Fibroblast of skin of abdomen (primary cell): Measurements from ENCODE around the gene PPP1R9A.
A peak's percentile ranks its signal among the peaks of the same experiment; 100 is the strongest.

Source experiments
- DNase-seq: peaks from one replicate; pipeline ENCODE4 v3.0.0-alpha.2; 2013

Gene PPP1R9A

GRCh38 chr7:94912085-94912484, 4.7 kb downstream of the PPP1R9A start:
- DNase-seq: no peak

- no peak for DNase-seq
Observed at GRCh38 chr7:94913391-94913790, 6.0 kb downstream of the PPP1R9A start.

- DNase-seq: no peak
Observed at GRCh38 chr7:94921911-94922310, 14.5 kb downstream of the PPP1R9A start.

GRCh38 chr7:94922457-94922856, 15.1 kb downstream of the PPP1R9A start:
- DNase-seq: no peak

- DNase-seq: no peak
Observed at GRCh38 chr7:94923412-94923811, 16.0 kb downstream of the PPP1R9A start.

- no peak for DNase-seq
Observed at GRCh38 chr7:94928168-94928707, 20.8 kb downstream of the PPP1R9A start.

GRCh38 chr7:94933256-94933990, 26.0 kb downstream of the PPP1R9A start:
- no peak for DNase-seq

GRCh38 chr7:94939395-94939794, 32.0 kb downstream of the PPP1R9A start:
- no peak for DNase-seq

DNA sequence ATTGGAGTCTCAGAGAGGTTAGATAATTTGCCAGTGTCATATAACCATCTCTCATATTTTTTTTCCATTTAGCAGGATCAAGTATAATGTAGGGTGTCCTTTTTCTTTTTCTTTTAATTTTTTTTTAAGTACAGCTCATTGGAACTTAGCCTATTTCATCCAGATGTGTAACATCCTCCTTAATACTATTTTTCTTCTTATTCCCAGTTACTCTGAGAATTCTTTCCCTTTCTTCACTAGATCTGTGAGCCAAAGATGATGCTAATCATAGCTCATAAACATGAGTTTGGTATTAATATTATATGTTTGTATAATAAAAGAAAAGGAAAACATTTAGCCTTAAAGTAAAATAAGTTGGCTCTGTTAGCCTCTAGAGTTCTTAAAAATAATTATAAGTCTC, 32.8 kb downstream of the PPP1R9A start:
- no peak for DNase-seq

DNA sequence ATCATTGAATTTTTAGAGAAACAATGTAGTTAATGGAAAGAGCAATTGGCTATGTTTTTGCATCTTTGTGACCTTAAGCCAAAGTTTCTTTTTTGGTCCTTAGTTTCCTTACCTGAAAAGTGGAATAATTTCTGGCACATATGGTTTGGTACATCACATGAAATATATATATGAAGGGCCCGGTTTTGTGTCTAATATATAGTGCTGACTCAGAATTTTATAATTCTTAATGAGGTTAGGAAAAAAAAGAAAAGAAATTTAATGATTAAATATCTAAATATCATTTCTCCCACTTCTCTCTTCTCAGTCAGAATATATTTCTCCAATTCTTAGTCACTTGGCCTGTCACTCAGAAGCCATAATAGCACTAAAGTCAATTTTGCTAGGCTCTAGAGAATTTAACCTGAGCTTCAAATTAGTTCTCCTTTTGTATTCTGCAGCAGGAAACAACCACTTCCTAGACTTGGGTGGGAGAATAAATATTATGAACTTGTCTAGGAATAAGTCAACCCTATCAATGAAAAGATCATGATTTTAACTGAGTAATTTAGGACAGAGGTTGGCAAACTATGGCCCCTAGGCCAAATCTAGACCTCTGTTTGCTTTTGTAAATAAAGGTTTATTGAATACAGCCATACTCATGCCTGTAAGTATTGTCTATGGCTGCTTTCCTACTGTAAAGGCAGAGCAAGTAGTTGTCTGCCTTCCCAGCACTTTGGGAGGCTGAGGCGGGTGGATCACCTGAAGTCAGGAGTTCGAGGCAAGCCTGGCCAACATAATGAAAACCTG, 34.6 kb downstream of the PPP1R9A start:
- no peak for DNase-seq

- no peak for DNase-seq
Observed at GRCh38 chr7:94943134-94943533, 35.7 kb downstream of the PPP1R9A start.

DNA sequence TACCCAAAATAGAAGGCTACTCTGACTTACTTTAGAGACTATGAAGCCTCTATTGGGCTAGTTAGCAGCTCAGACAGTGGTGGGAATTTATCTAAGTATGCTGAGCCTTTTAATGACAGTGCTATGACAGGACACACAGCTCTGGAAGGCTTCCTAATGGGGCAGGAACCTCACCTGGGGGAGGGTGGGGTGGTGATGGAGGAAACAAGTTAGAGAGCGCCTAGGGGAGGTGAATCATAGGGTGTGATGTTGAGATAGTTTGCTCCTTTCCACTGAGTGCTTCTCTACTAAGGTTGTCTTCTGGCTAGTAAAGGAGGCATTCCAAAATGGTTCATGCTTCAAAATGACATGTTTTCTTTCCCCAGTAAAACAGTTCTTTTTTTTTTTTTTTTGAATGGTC, 42.1 kb downstream of the PPP1R9A start:
- DNase-seq: no peak

GRCh38 chr7:94955807-94956206, 48.4 kb downstream of the PPP1R9A start:
- no peak for DNase-seq

DNA sequence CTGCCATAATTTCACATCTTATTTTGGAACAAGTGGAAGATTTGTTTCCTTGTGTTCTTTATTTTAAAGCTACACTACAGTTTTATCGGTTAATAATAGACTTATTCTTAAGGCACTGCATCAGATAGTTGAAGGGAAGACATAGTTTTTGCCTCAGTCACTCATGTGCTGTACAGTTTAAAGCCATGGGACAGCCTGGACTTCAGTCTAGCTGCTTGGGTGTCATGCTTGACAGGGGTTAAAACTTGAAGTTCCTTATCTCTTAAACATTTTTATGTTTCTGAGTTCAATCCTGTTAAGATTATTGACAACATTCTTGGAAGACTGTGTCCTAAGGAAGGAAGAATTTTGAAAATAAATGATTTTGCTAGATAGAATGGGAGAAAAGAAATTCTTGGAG, 49.7 kb downstream of the PPP1R9A start:
- DNase-seq: no peak

GRCh38 chr7:94962661-94963060, 55.3 kb downstream of the PPP1R9A start:
- no peak for DNase-seq

DNA sequence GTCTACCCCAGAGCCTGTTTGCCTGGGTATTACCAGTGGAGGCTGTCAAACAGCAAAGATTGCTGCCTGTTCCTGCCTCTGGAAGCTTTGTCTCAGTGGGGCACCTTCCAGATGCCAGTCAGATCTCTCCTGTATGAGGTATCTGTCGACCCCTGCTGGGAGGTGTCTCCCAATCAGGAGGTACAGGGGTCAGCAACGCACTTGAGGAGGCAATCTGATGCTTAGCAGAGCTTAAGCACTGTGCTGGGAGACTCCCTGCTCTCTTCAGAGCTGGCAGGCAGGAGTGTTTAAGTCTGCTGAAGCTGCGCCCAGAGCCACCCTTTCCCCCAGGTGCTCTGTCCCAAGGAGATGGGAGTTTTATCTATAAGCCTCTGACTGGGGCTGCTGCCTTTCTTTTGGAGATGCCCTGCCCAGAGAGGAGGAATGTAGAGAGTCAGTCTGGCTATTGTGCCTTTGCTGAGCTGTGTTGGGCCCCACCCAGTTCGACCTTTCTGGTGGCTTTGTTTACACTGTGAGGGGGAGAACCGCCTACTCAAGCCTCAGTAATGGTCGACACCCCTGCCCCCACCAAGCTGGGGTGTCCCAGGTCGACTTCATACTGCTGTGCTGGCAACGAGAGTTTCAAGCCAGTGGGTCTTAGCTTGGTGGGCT, 62.2 kb downstream of the PPP1R9A start:
- no peak for DNase-seq

DNA sequence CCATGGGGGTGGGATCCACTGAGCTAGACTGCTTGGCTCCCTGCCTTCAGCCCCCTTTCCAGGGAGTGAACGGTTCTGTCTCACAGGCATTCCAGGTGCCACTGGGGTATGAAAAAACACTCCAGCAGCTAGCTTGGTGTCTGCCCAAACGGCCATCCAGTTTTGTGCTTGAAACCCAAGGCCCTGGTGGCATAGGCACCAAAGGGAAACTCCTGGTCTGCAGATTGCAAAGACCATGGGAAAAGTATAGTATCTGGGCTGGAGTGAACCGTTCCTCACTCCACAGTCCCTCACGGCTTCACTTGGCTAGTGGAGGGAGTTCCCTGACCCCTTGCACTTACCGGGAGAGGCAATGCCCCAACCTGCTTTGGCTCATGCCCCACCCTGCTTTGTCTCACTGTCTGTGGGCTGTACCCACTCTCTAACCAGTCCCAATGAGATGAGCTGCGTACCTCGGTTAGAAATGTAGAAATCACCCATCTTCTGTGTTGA, 62.7 kb downstream of the PPP1R9A start:
- DNase-seq: no peak

DNA sequence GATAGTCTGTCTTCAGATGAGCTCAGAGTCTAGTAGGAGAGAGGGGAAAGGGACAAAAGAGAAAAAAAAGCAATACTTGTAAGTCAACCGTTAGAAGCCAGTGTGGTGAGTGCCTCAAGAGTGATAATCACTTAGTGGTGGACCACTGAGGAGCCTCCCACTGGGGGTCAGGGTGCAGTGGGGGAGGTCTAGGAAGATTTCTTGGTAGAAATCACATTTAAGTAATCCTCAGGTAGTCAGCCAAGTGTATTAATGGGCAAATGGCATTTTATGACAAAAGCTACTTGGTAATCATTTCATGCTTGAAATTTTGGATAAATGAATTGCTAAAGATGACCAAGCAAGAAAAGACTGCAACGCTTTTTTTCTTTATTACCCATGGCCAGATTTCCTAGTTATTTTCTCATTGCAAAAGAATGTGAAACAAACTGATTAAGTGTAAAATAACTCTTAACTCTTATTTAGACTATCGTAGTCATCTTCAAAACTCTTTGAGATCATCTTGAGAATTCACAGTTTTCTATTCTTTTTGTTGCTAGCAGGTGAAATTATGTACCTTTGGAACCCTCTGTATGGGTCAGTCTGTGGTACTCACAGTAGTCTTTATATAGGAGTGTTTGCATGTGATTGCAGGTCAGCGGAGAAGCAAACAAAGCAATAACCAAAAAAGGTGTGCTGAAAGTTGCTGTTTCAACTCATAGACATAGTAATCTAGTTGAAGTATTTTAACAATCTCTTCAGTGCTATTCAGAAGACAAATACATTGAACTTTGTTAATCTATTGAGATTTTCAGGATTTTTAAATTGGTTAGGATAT, 63.9 kb downstream of the PPP1R9A start:
- DNase-seq: peak; percentile 76

DNA sequence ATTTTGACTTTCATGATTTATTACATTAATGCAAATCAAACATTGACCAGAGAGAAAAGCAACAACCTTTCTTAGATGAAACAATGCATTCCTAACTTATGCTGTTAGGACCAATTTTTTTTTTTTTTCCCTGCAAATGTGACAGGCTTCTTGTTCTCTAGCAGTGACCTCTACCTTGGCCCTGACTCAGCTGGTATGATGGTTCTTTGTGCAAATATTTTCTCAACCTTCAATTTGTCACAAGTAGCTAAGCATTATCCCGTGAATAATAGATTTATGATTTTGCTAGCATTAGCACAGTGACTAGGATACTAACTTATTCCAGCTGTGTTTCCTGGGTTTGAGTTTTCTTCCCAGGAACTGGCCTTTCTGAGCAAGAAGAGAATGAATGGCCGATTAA, 64.9 kb downstream of the PPP1R9A start:
- peak; percentile 84 for DNase-seq

DNA sequence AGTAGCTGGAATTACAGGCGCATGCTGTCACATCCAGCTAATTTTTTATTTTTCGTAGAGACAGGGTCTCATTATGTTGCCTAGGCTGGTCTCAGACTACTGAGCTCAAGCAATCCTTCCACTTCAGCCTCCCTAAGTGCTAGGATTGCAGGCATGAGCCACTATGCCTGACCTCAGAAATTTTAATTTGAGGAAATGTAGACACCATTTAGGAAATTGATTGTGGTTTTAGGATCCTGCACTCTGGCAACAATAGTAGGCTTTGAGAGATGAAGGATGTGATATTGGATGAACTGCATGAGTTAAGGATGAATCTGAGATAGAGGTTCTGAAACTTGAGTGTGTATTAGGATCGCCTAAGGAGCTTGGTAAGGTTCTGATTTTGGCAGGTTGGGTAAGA, 66.5 kb downstream of the PPP1R9A start:
- DNase-seq: peak; percentile 9

DNA sequence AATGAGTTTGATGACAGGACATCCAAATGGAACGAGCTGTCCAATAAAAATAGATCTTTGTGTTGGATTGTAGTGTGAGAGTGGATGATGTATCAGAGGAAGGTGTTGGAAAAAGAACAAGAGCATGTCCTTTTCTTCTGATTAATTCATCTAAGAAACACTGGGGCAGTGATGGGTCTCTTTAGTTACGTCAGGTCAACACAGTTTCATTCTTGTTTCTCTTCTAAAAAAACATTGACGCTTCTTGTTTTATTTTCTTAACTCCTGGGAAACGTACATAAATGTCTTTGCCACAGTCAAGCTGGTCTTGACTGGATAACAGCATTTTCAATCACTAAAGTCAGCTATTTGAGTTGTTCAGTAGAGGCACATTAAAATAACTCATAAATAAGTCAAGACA, 67.0 kb downstream of the PPP1R9A start:
- no peak for DNase-seq

- DNase-seq: peak; percentile 71
Observed at GRCh38 chr7:94975336-94975735, 67.9 kb downstream of the PPP1R9A start.
